GM12878 (cell line): Measurements from ENCODE around the gene TMEM191B. TPM values are rescaled to one million over a fixed set of nuclear protein-coding genes. Genes with fewer than 3 reads are reported as not detected.
"Not testable (repeated sequence)": the region's sequence is repeated elsewhere in the genome, so short reads cannot be mapped to it uniquely, and the experiment has no call there.

ENCODE experiments used
- ATAC-seq: fragments of 200-7000 bp; cut with Tn5 transposase; 3 replicates; pipeline ENCODE4 v1.9.1; 2020; ENCODE audit warnings: mild to moderate bottlenecking, moderate library complexity
- BruUV-seq: library from RNA; stranded (reverse); fragments of 400-500 nt; replicated peaks from 2 replicates; lab custom pipeline; 2021; lab: Mats Ljungman, UMichigan
- CTCF ChIA-PET: fragments of 300-600 bp; sonication (Branson Sonifier 250); formaldehyde crosslinking; extraction: SDS; loops from one replicate; lab custom pipeline; 2021; ENCODE audit warnings: inconsistent platforms; lab: Yijun Ruan, JAX
- POLR2A ChIA-PET: fragments of 350-600 bp; formaldehyde crosslinking; extraction: SDS; loops from one replicate; lab custom pipeline; 2021; ENCODE audit warnings: inconsistent platforms; lab: Charles Lee
- RAD21 ChIA-PET: fragments of 300-600 bp; sonication (Branson Sonifier 250); formaldehyde crosslinking; loops from one replicate; lab custom pipeline; 2023; ENCODE audit warnings: antibody characterized with exemption; ENCODE audit not compliant: unreplicated experiment; lab: Charles Lee
- SMC1A ChIA-PET: fragments of 300-600 bp; sonication (Branson Sonifier 250); formaldehyde crosslinking; loops from one replicate; lab custom pipeline; 2023; ENCODE audit not compliant: unreplicated experiment, uncharacterized antibody; lab: Charles Lee
- DNase-seq: peaks from one replicate; pipeline ENCODE4 v3.0.0-alpha.2; 2011; ENCODE audit warnings: low read depth, low spot score
- FAIRE-seq: peaks from 3 replicates; lab custom pipeline; 2011; peaks lifted over from hg19 to GRCh38; lab: Jason Lieb, UNC
- H2AFZ ChIP-seq: 2 replicates; pipeline ENCODE4 v1.6.0; 2011; ENCODE audit warnings: low read depth, low read length, control low read depth; ENCODE audit not compliant: control insufficient read depth
- H3K27ac ChIP-seq: 2 replicates; pipeline ENCODE4 v1.5.1; 2011; ENCODE audit warnings: control low read depth; ENCODE audit not compliant: control insufficient read depth, insufficient read depth
- H3K27me3 ChIP-seq, 2 experiments: replicated peaks in 1 of 2; 2 replicates each; pipeline versions ENCODE4 v1.6.0 to v1.6.1; 2011; ENCODE audit warnings: low read length in 1 of 2; ENCODE audit not compliant: control insufficient read depth in 2 of 2, insufficient read depth in 2 of 2
- H3K36me3 ChIP-seq, 2 experiments: 2 replicates each; pipeline ENCODE4 v1.5.1; 2011; ENCODE audit warnings: low read length in 1 of 2; ENCODE audit not compliant: control insufficient read depth in 2 of 2, insufficient read depth in 2 of 2
- H3K4me1 ChIP-seq: 2 replicates; pipeline ENCODE4 v1.6.1; 2011; ENCODE audit warnings: mild to moderate bottlenecking, low read length, moderate library complexity, mixed read lengths; ENCODE audit not compliant: control insufficient read depth, insufficient read depth
- H3K4me2 ChIP-seq: 2 replicates; pipeline ENCODE4 v1.6.0; 2011; ENCODE audit warnings: control low read depth; ENCODE audit not compliant: control insufficient read depth, insufficient read depth
- H3K4me3 ChIP-seq: fragments of 200-600 bp; sonication (generic); 2 replicates; pipeline ENCODE4 v1.5.1; 2016
- H3K79me2 ChIP-seq: 2 replicates; pipeline ENCODE4 v1.6.0; 2011; ENCODE audit warnings: low read length; ENCODE audit not compliant: control insufficient read depth, insufficient read depth
- H3K9ac ChIP-seq: 2 replicates; pipeline ENCODE4 v1.8.0; 2011; ENCODE audit warnings: low read length, control low read depth, mixed read lengths; ENCODE audit not compliant: control insufficient read depth, insufficient read depth
- H3K9me3 ChIP-seq: replicated peaks from 3 replicates; pipeline ENCODE4 v1.5.1; 2011; ENCODE audit warnings: mild to moderate bottlenecking, low read length; ENCODE audit not compliant: control insufficient read depth, insufficient read depth
- H4K20me1 ChIP-seq: 2 replicates; pipeline ENCODE4 v1.6.0; 2011; ENCODE audit not compliant: control insufficient read depth, insufficient read depth
- WGBS: methylation state at CpG from one replicate; pipeline ENCODE4 v1.1.6; 2016; ENCODE audit warnings: low lambda C conversion rate; ENCODE audit not compliant: insufficient replicate concordance, insufficient coverage; ENCODE audit errors: missing lambda C conversion rate; 5-methylcytosine and 5-hydroxymethylcytosine counted together
- in situ Hi-C: fragments of 300-500 bp; cut with MboI; formaldehyde crosslinking; loops from 9 replicates; pipeline ENCODE4 v1.14.3; 2018; ENCODE audit warnings: mixed read lengths
- intact Hi-C: fragments of 100-400 bp; cut with micrococcal nuclease; formaldehyde crosslinking; loops from one replicate; pipeline ENCODE4 v1.14.2; 2022; ENCODE audit not compliant: unreplicated experiment
- polyA plus RNA-seq, 11 experiments: library from polyadenylated mRNA; depleted of rRNA in 4 of 11; unstranded in 6 of 11; stranded (reverse) in 5 of 11; fragments of >200 nt; fragmentation: Nextera tagmentation in 4 of 11; fragmentation: Illumina TruSeq in 1 of 11; extraction: Ambion mirVana in 4 of 11; extraction: Trizol in 1 of 11; gene quantifications; 1 replicate in 1 of 11; 2 replicates in 10 of 11; pipeline versions ENCODE4 v1.2.1 to v1.2.3, GENCODE V29; 2011 to 2016; ENCODE audit warnings: inconsistent platforms in 2 of 11, missing spikeins in 2 of 11, low read depth in 1 of 11
- total RNA-seq, 4 experiments: library from RNA; depleted of rRNA in 3 of 4; stranded (reverse); fragments of >200 nt in 3 of 4; fragmentation: Illumina TruSeq in 1 of 4; extraction: Trizol in 1 of 4; gene quantifications; 2 replicates each; pipeline versions ENCODE4 v1.2.1 to v1.2.3, GENCODE V29; 2013 to 2021

The TMEM191B gene
- total and polyA plus RNA-seq, 10 of the 15 experiments (the other 5 are each of a cell fraction or from before 2014, with no cell fraction given), result 0.67 to 3.1 (median 1.3) TPM; not detected in 4

DNA sequence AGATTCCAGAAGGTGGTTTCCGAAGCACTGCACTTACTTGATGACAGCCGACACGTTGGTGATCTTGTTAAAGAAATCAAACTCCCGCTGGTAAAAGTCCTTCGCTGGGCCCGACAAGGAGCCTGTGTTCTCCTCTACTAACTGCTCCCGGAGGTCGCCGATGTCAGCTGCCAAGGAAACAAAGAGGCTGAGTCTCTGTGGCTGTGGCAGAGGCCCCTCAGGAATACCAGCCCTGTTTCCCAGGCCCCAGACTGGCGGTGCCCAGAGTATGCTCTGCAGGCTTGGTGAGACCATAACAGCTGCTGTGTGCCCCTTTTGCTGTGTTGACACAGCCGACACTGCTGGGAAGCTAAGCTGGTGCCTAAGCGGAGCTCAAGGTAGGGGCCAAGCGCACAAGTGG is 17.0 kb downstream of the TMEM191B start:
- BruUV-seq, ATAC-seq, H3K79me2 ChIP-seq, POLR2A ChIA-PET, H4K20me1 ChIP-seq, in situ Hi-C loops, H3K27me3 ChIP-seq, H3K4me2 ChIP-seq, CTCF ChIA-PET, H3K36me3 ChIP-seq, FAIRE-seq, intact Hi-C loops, H2AFZ ChIP-seq, H3K9ac ChIP-seq, DNase-seq, H3K4me1 ChIP-seq, RAD21 ChIA-PET, H3K9me3 ChIP-seq, H3K4me3 ChIP-seq, H3K27ac ChIP-seq, SMC1A ChIA-PET: not testable (repeated sequence)
- 100% methylated on average over 8 of the region's 13 CpGs for WGBS

- H3K36me3 ChIP-seq, H3K9me3 ChIP-seq, H3K9ac ChIP-seq, SMC1A ChIA-PET, POLR2A ChIA-PET, CTCF ChIA-PET, H3K4me3 ChIP-seq, RAD21 ChIA-PET, H3K27me3 ChIP-seq, H3K4me2 ChIP-seq, intact Hi-C loops, DNase-seq, in situ Hi-C loops, ATAC-seq, H3K79me2 ChIP-seq, H3K27ac ChIP-seq, BruUV-seq, FAIRE-seq, H2AFZ ChIP-seq, H3K4me1 ChIP-seq, H4K20me1 ChIP-seq: not testable (repeated sequence)
- 97% methylated on average over 8 of the region's 13 CpGs for WGBS
These were observed 22.0 kb downstream of the TMEM191B start for GRCh38 chr22:18549458-18550179.

- BruUV-seq, ATAC-seq, DNase-seq, FAIRE-seq, intact Hi-C loops, CTCF ChIA-PET, H3K36me3 ChIP-seq, H3K4me2 ChIP-seq, RAD21 ChIA-PET, H4K20me1 ChIP-seq, H3K4me1 ChIP-seq, H3K9me3 ChIP-seq, H3K9ac ChIP-seq, POLR2A ChIA-PET, H3K79me2 ChIP-seq, in situ Hi-C loops, H3K27ac ChIP-seq, SMC1A ChIA-PET, H3K4me3 ChIP-seq, H3K27me3 ChIP-seq, H2AFZ ChIP-seq: not testable (repeated sequence)
- 86% methylated on average over 2 of the region's 7 CpGs for WGBS
These were observed 23.4 kb downstream of the TMEM191B start for GRCh38 chr22:18551046-18551445.

GRCh38 chr22:18552839-18553597 is 25.4 kb downstream of the TMEM191B start:
- H3K4me1 ChIP-seq, ATAC-seq, H2AFZ ChIP-seq, H3K27me3 ChIP-seq, H3K4me3 ChIP-seq, SMC1A ChIA-PET, H3K9me3 ChIP-seq, BruUV-seq, RAD21 ChIA-PET, H3K9ac ChIP-seq, in situ Hi-C loops, H3K36me3 ChIP-seq, H3K4me2 ChIP-seq, H4K20me1 ChIP-seq, H3K79me2 ChIP-seq, intact Hi-C loops, POLR2A ChIA-PET, CTCF ChIA-PET, FAIRE-seq, H3K27ac ChIP-seq, DNase-seq: not testable (repeated sequence)
- no CpG with 5 or more reads among the region's 19 CpGs for WGBS
